ENCODE data around the gene TNNC1. TPM values are rescaled to one million over a fixed set of nuclear protein-coding genes. Genes with fewer than 3 reads are reported as not detected.

TNNC1 gene
- total and polyA plus RNA-seq, 10 of the 15 experiments (the other 5 are each of a cell fraction or from before 2014, with no cell fraction given), result 0.13 to 1.3 (median 0.53) TPM; not detected in 2

DNA sequence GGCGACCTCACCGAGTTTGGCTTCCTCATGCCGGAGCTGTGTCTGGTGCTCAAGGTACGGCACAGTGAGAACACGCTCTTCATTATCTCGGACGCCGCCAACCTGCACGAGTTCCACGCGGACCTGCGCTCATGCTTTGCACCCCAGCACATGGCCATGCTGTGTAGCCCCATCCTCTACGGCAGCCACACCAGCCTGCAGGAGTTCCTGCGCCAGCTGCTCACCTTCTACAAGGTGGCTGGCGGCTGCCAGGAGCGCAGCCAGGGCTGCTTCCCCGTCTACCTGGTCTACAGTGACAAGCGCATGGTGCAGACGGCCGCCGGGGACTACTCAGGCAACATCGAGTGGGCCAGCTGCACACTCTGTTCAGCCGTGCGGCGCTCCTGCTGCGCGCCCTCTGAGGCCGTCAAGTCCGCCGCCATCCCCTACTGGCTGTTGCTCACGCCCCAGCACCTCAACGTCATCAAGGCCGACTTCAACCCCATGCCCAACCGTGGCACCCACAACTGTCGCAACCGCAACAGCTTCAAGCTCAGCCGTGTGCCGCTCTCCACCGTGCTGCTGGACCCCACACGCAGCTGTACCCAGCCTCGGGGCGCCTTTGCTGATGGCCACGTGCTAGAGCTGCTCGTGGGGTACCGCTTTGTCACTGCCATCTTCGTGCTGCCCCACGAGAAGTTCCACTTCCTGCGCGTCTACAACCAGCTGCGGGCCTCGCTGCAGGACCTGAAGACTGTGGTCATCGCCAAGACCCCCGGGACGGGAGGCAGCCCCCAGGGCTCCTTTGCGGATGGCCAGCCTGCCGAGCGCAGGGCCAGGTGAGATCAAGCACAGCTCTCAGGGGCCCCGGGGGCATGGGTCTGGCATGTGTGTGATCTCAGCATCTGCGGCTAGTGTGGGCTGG, 34.2 kb upstream of the TNNC1 start:
- peaks cover 6 to 30% of the 10 kb centered on the region in 2 experiments; a peak in 3 of 4 replicates for H3K36me3 ChIP-seq (ENCODE audit: control insufficient read depth in 2 of 2, insufficient read depth in 2 of 2, low read length in 1 of 2)
- TF ChIP-seq NBN (IDR thresholded peaks at IDR 0.05) (no peak), KAT2A (conservative IDR thresholded peaks at IDR 0.05; ENCODE audit: control insufficient read depth, low read depth, low read length) (no peak), RAD21 (IDR thresholded peaks at IDR 0.05; ENCODE audit: insufficient read depth, low read depth, low read length) (no peak), CBFB (IDR thresholded peaks at IDR 0.05; ENCODE audit: low read depth) (no peak), NFIC (IDR thresholded peaks at IDR 0.05; ENCODE audit: low read depth, low read length) (no peak), BRCA1 (IDR thresholded peaks at IDR 0.05; ENCODE audit: low read depth, low read length) (no peak), ZZZ3 (IDR thresholded peaks at IDR 0.05; ENCODE audit: control insufficient read depth, insufficient read length, low read depth) (no peak), SUZ12 (IDR thresholded peaks at IDR 0.05; ENCODE audit: unreplicated experiment) (no peak), RUNX3 (IDR thresholded peaks at IDR 0.05; ENCODE audit: low read length) (no peak), ZNF24 (IDR thresholded peaks at IDR 0.05) (no peak), SMARCA5 (IDR thresholded peaks at IDR 0.05) (no peak)
- H3K79me2 ChIP-seq (ENCODE audit: control insufficient read depth, insufficient read depth, low read length), result no peaks in the 10 kb centered on the region
- intact Hi-C loops (cut with micrococcal nuclease; ENCODE audit: unreplicated experiment), result no loop called here
- no peak overlapping the region for H3K4me3 ChIP-seq
- no peak overlapping the region for H3K9ac ChIP-seq (ENCODE audit: control insufficient read depth, insufficient read depth, low read length)
- no peaks in the 10 kb centered on the region for H3K4me1 ChIP-seq (ENCODE audit: control insufficient read depth, insufficient read depth, low read length)
- ChIA-PET SMC1A (ENCODE audit: uncharacterized antibody, unreplicated experiment) (no interaction called here), CTCF (no interaction called here), POLR2A (no interaction called here), RAD21 (ENCODE audit: unreplicated experiment) (no interaction called here)
- no TSS peak for BruUV-seq (replicated peaks)
- DNase-seq (ENCODE audit: low read depth, low spot score) (no peak), ATAC-seq (no peak), FAIRE-seq (no peak)
- H4K20me1 ChIP-seq (ENCODE audit: control insufficient read depth, insufficient read depth), result no peaks in the 10 kb centered on the region
- no peaks in the 10 kb centered on the region for H3K27me3 ChIP-seq (replicated peaks in 1 of 2; ENCODE audit: control insufficient read depth in 2 of 2, insufficient read depth in 2 of 2, low read length in 1 of 2)
- H3K9me3 ChIP-seq (replicated peaks; ENCODE audit: control insufficient read depth, insufficient read depth, low read length), result no peaks in the 10 kb centered on the region
- in situ Hi-C loops (cut with MboI), result no loop called here
- H3K27ac ChIP-seq (ENCODE audit: control insufficient read depth, insufficient read depth), result no peak overlapping the region
- 98% methylated on average over 59 of the region's 59 CpGs for whole genome bisulfite sequencing (ENCODE audit: insufficient coverage, insufficient replicate concordance, low lambda C conversion rate, missing lambda C conversion rate)
- H3K4me2 ChIP-seq (ENCODE audit: control insufficient read depth, insufficient read depth), result no peak overlapping the region
- no peak overlapping the region for H2AFZ ChIP-seq (ENCODE audit: control insufficient read depth, low read depth, low read length)
